Left ventricle myocardium superior (tissue), 1 donor: Measurements from ENCODE around the gene IL36A. TPM values are rescaled to one million over a fixed set of nuclear protein-coding genes. Genes with fewer than 3 reads are reported as not detected.

Experiments used
- ATAC-seq: fragments of 200-7000 bp; cut with Tn5 transposase; one replicate; pipeline ENCODE4 v1.9.1; 2020; ENCODE audit warnings: mild to moderate bottlenecking, moderate library complexity
- DNase-seq: peaks from one replicate; pipeline ENCODE4 v3.0.0-alpha.2; 2020
- intact Hi-C: fragments of 100-400 bp; cut with micrococcal nuclease; formaldehyde crosslinking; loops from one replicate; pipeline ENCODE4 v1.11.0; 2022
- total RNA-seq: library from RNA; stranded (reverse); fragmentation: NEBNext Ultra II Directional; extraction: Animal tissue kit (Norgen Biotek cat#: 25700); gene quantifications from one replicate; pipeline ENCODE4 v1.2.1, GENCODE V29; 2021
- donor health status: DM: no; HTN: yes; CAD: no; lungs with severe emphysema.

Gene IL36A
- total RNA-seq, 1 donor from 2014 or later: not detected

GRCh38 chr2:112997151-112997550, 8.1 kb upstream of the IL36A start:
- ATAC-seq (no peak), DNase-seq (no peak)
- intact Hi-C loops: no loop called here

- ATAC-seq (no peak), DNase-seq (no peak)
- intact Hi-C loops: no loop called here
Measured at GRCh38 chr2:113000436-113000835, 4.8 kb upstream of the IL36A start.

GRCh38 chr2:113002677-113003076, 2.6 kb upstream of the IL36A start:
- intact Hi-C loops: no loop called here
- DNase-seq: no peak
- ATAC-seq: no peak

DNA sequence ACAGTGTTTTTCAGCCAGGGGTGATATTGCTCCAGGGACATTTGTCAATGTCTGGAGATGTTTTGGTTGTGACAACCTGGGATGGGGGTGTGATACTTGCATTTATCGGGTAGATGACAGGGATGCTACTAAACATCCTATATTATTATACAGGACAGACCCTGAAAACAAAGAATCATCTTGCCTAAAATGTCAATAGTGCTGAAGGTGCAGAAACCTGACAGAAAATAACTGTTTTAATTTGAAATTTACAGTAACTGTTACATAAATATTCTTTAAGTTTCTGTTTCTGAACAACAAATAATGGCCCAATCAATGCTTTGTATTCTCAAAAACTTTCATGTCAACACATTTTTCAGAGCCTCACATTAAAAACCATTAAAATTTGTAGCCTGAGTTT, 2.0 kb downstream of the IL36A start:
- ATAC-seq (no peak), DNase-seq (no peak)
- intact Hi-C loops: no loop called here

DNA sequence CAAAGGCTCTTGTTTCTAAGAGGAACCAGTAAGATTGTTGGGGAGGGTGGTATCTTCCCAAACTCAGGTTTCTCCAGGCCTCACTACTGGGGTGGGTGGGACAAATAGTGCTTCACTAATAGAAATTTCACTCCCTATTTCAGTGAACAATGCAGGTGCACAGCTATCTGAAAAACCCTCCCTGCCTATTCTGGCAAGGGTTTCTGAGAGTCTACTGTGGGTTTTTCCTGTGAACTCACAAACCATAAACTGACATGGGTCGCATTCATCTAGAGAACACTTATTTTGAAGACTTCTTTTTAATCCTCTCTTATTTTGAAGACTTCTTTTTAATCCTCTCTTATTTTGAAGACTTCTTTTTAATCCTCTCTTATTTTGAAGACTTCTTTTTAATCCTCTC, 4.4 kb downstream of the IL36A start:
- intact Hi-C loops: no loop called here
- DNase-seq (no peak), ATAC-seq (no peak)

DNA sequence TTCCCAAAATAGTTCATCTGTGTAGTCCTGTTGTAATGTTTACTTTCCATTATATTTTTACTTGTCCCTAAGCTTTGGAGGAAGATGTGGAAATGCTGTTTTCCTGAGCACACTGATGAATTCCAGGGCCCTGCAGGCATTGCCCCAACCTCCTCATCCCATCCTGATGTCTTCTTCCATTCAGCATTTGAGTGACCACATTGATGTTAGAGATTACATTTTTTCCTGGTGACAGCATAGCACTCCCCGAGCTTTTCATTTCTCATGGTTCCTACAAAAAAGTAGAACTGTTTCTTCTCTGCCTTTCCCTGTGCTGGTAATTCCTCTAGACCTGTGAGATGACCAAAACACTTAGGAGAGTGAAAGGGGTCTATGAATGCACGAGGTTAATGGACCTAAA, 4.8 kb downstream of the IL36A start:
- ATAC-seq (no peak), DNase-seq (no peak)
- intact Hi-C loops: no loop called here

- intact Hi-C loops: no loop called here
- no peak for DNase-seq
- ATAC-seq: no peak
Measured at GRCh38 chr2:113011108-113011507, 5.8 kb downstream of the IL36A start.

GRCh38 chr2:113012436-113013335, 7.4 kb downstream of the IL36A start:
- DNase-seq (no peak), ATAC-seq (no peak)
- intact Hi-C loops: no loop called here

- intact Hi-C loops: no loop called here
- DNase-seq (no peak), ATAC-seq (no peak)
Measured at GRCh38 chr2:113013336-113013661, 8.0 kb downstream of the IL36A start.

GRCh38 chr2:113014067-113014466, 8.8 kb downstream of the IL36A start:
- ATAC-seq: no peak
- DNase-seq: no peak
- intact Hi-C loops: no loop called here

DNA sequence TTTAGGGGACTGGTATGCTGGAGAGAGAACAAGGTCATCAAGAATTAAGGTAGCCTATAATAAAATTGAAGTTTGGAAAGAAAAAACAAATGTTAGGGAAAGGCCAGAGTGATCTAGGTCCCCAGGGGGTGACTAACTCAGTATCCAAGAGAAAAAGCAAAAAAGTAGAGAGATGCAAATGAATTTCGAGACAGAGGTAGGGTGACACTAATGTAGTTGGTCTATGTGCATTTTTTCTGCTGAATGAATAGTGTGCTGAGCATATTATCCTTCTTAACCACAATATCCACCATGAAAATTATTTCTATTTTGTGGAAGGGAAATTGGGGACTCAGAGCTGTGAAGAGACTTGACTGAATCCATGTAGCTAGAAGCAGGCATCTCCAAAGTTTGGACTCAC, 9.8 kb downstream of the IL36A start:
- intact Hi-C loops: no loop called here
- ATAC-seq (no peak), DNase-seq (no peak)

- DNase-seq (no peak), ATAC-seq (no peak)
- intact Hi-C loops: no loop called here
Measured at GRCh38 chr2:113015655-113016054, 10.4 kb downstream of the IL36A start.

DNA sequence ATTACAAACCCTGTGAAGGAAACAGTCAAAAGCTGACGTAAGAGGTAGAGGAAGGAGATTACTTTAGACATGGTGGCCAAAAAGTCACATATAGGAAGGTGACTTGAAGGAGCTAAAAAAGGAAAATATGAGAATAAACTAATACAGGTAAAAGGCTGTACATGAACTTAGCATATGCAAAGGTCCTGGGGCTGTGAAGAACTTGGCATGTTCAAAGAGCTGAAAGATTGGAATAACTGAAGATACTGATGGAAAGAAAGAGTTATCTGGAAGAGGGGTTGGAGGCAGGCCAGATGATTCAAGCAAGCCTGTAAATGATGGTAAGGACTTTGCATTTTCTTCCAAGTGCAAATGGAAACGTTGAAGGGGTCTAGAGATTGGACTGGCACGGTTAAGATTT, 13.2 kb downstream of the IL36A start:
- intact Hi-C loops: no loop called here
- no peak for ATAC-seq

DNA sequence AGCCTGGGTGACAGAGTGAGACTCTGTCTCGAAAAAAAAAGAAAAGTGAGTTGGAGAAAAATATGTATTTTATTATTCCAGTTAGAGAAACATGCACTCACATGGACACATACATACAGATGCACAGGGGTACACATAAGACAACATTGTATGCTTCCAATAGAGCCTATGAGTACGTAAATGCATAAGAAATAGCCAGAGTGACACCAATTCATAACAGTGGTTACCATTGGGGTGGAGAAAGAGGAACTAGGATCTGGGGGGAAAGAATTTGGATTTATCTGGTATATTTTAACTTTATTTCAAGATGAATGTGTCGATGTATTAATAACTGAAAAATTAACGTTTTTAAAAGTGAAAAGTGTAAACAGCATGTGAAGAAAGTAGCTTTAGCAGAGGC, 16.1 kb downstream of the IL36A start:
- no peak for ATAC-seq
- DNase-seq: no peak
- intact Hi-C loops: no loop called here

More for the DNA sequence above, 13.2 kb downstream of the IL36A start:
- DNase-seq: no peak

GRCh38 chr2:113024764-113025163, 19.5 kb downstream of the IL36A start:
- no peak for ATAC-seq
- DNase-seq: no peak
- intact Hi-C loops: no loop called here

DNA sequence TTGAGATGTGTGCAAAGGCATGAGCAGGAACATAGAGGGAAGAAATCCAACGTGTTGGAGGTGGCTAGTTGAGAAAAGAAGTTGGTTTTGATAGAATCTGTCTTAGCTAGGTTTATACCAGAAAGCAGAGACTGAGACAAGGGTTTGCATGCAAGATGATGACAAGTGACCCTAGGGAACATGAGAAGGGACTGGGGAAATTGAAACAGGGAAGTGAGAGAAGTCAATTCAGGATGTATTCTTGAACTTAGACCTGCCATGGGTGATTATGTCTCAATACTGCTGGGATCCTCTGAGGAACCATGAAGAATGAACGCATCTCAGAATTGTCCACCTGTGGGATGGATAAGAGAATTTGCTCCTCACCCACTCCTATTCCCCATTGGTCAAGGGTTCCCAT, 20.5 kb downstream of the IL36A start:
- no peak for DNase-seq
- intact Hi-C loops: no loop called here
- no peak for ATAC-seq

DNA sequence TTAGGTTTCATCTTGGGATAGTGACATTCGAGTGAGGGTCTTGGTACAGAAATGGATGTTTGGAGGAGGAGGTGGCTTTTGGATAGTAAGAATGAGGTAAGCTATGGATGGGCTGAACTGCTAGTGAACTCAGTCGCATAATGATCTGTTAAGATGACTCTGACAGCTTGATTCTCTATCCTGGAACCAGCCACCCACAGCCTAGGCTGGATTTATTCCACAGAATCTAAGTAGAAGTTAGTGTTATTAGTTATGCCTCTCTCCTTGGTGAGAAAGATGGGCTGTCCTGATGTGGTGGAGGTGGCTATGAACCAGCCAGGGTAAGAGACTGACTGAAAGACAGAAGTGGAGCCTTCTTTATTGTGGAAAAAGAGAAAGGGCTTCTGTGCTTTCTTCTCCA, 22.4 kb downstream of the IL36A start:
- DNase-seq: no peak
- intact Hi-C loops: no loop called here
- ATAC-seq: no peak

DNA sequence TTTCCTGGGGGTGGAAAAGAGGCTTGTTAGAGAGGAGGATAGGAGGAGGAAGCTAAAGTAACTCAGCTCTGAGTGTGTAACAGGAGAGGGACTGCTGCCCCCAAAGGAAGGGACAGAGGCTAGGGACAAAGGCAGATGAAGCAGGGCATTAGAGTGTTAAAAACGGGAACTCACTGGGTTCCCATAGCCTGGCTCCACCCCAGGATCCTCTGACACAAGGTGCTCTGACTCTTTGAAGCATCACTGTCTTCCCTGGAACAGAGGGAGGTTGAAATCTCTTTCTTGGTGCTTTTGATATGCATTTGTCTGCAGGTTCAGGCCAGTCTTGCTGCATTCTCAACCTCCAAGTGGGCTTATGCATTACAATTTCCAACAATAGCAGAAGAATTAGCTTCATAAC, 22.9 kb downstream of the IL36A start:
- intact Hi-C loops: no loop called here
- ATAC-seq (no peak), DNase-seq (no peak)

- intact Hi-C loops: no loop called here
- ATAC-seq (no peak), DNase-seq (no peak)
Measured at GRCh38 chr2:113032737-113033136, 27.5 kb downstream of the IL36A start.

- no peak for DNase-seq
- ATAC-seq: no peak
- intact Hi-C loops: no loop called here
Measured at GRCh38 chr2:113034016-113034415, 28.8 kb downstream of the IL36A start.

DNA sequence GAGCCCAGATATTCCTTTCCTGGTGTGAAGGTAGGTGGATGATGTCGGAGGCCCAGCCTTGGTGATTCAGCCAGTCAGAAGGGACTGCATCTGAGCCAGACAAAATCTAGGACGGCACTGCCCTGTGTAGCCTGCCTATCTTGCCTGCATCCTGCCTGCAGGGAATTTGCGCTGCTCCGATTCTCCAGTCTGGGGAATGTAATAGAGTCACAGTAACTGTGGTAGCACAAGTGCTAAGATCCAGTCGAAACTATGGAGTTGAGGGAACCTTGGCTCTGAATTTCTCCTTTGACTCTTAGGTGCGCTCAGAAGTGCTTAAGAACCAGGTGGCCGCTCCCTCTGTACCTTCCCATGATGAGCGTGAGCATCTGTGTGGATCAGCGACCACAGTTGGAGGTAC, 31.5 kb downstream of the IL36A start:
- DNase-seq (no peak), ATAC-seq (no peak)
- intact Hi-C loops: no loop called here

DNA sequence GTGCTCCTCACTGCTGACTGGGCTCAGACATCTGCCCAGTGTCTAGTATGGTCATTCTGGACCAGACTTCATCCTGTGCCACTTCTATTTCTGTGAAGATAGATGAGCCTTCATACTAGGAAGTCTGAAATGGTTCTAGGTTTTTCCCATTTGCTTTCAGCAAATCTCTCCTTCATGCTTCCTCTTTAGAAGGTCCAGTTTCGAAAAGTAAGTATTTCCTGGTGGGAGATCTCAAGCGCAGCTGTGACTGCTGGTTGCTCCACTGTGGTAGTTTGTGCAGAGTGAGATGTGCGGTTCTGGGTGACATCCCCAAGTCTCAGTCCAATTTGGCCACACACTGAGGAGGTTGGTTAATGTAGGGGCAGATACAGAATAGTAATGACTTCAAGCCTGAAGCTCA, 33.0 kb downstream of the IL36A start:
- DNase-seq (no peak), ATAC-seq (no peak)
- intact Hi-C loops: no loop called here
